GM19240 (cell line): ENCODE measurements around the gene SYTL5.
"Not testable (repeated sequence)": the region's sequence is repeated elsewhere in the genome, so short reads cannot be mapped to it uniquely, and the experiment has no call there.

Experiments
- DNase-seq: peaks from one replicate; pipeline ENCODE4 v3.0.0; 2011; ENCODE audit warnings: low spot score; ENCODE audit not compliant: insufficient read length

SYTL5 gene

GRCh38 chrX:38006291-38006690 lies at the start of gene SYTL5:
Gene SYTL5 (plus strand): TSS chrX:38006553. CDS start chrX:38033890, 27,337 bp downstream.
- no peak for DNase-seq

GRCh38 chrX:37958525-37959211 lies 47.7 kb upstream of the SYTL5 start:
- no peak for DNase-seq

GRCh38 chrX:37959212-37960021 lies 46.9 kb upstream of the SYTL5 start:
- no peak for DNase-seq

- DNase-seq: no peak
Measured at GRCh38 chrX:37961118-37961517, 45.2 kb upstream of the SYTL5 start.

- DNase-seq: no peak
Measured at GRCh38 chrX:37967714-37968113, 38.6 kb upstream of the SYTL5 start.

- DNase-seq: no peak
Measured at GRCh38 chrX:37975421-37975820, 30.9 kb upstream of the SYTL5 start.

- DNase-seq: no peak
Measured at GRCh38 chrX:37976153-37976552, 30.2 kb upstream of the SYTL5 start.

- no peak for DNase-seq
Measured at GRCh38 chrX:37984880-37985279, 21.5 kb upstream of the SYTL5 start.

GRCh38 chrX:37986893-37987292 lies 19.5 kb upstream of the SYTL5 start:
- DNase-seq: no peak

- DNase-seq: no peak
Measured at GRCh38 chrX:37989304-37989703, 17.0 kb upstream of the SYTL5 start.

GRCh38 chrX:37991303-37991702 lies 15.1 kb upstream of the SYTL5 start:
- DNase-seq: not testable (repeated sequence)

- no peak for DNase-seq
Measured at GRCh38 chrX:37993176-37993575, 13.2 kb upstream of the SYTL5 start.

- no peak for DNase-seq
Measured at GRCh38 chrX:37993837-37994619, 12.3 kb upstream of the SYTL5 start.

GRCh38 chrX:37995428-37995827 lies 10.9 kb upstream of the SYTL5 start:
- DNase-seq: no peak

GRCh38 chrX:37997096-37997495 lies 9.3 kb upstream of the SYTL5 start:
- no peak for DNase-seq

GRCh38 chrX:37998586-37999262 lies 7.6 kb upstream of the SYTL5 start:
- no peak for DNase-seq

- DNase-seq: no peak
Measured at GRCh38 chrX:38000706-38001105, 5.6 kb upstream of the SYTL5 start.

- no peak for DNase-seq
Measured at GRCh38 chrX:38004046-38004445, 2.3 kb upstream of the SYTL5 start.

GRCh38 chrX:38006778-38007177 lies 425 bp downstream of the SYTL5 start:
- DNase-seq: no peak

GRCh38 chrX:38008658-38009057 lies 2.3 kb downstream of the SYTL5 start:
- no peak for DNase-seq

GRCh38 chrX:38009641-38010040 lies 3.3 kb downstream of the SYTL5 start:
- DNase-seq: no peak
